Mesothelial cell of epicardium (in vitro differentiated cells): Measurements from ENCODE around the gene UNC93B1. TPM values are rescaled to one million over a fixed set of nuclear protein-coding genes. Genes with fewer than 3 reads are reported as not detected.
"Not testable (repeated sequence)": the region's sequence is repeated elsewhere in the genome, so short reads cannot be mapped to it uniquely, and the experiment has no call there.

ENCODE experiments used
- DNase-seq, 2 experiments: peaks; one replicate each; pipeline ENCODE4 v3.0.0; 2021; ENCODE audit warnings: low spot score in 2 of 2; ENCODE audit not compliant: unreplicated experiment in 2 of 2
- H3K27ac Mint-ChIP-seq: 2 replicates; pipeline ENCODE4 v1.8.0; 2021; ENCODE audit warnings: mixed read lengths
- H3K27me3 Mint-ChIP-seq: 2 replicates; pipeline ENCODE4 v1.8.0; 2021; ENCODE audit warnings: low read depth, mixed read lengths
- H3K36me3 Mint-ChIP-seq: 2 replicates; pipeline ENCODE4 v1.8.0; 2021; ENCODE audit warnings: mixed read lengths
- H3K4me1 Mint-ChIP-seq: 2 replicates; pipeline ENCODE4 v1.8.0; 2021; ENCODE audit warnings: mixed read lengths
- H3K4me3 Mint-ChIP-seq: 2 replicates; pipeline ENCODE4 v1.8.0; 2021; ENCODE audit warnings: mild to moderate bottlenecking, moderate library complexity, mixed read lengths
- H3K9me3 Mint-ChIP-seq: 2 replicates; pipeline ENCODE4 v1.8.0; 2021; ENCODE audit warnings: mixed read lengths
- total RNA-seq: library from RNA; stranded (reverse); gene quantifications from 3 replicates; pipeline ENCODE4 v1.2.1, GENCODE V29; 2021
- TF ChIP-seq, protein P1 (sequence below): fragments of 200-600 bp; sonication (generic); IDR thresholded peaks from one replicate; pipeline ENCODE4 v1.5.0; 2021; ENCODE audit warnings: antibody characterized with exemption; ENCODE audit not compliant: unreplicated experiment

Gene UNC93B1
- total RNA-seq, 1 donor from 2014 or later, result 19.0 TPM

DNA sequence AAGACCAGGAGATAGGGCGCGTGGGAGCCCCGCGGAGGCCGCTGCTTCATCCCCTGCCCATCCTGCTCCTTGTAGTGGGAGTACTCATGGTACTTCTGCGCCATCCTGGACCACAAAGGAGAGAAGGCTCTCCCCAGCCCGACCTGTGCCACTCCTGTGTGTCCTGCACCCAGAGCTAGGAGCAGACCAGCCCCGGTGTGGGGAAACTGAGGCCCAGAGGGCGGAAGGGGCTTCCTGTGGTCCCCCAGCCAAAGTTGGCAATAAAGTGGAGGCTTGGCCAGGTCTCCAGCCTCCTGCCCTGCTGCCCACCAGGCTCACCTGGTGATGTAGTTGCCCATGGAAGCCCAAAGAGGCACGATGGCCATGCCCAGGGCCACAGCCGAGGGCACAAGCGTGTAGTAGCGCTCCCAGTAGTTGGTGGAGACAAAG lies 4.7 kb downstream of the UNC93B1 start:
- Mint-ChIP-seq H3K27me3 (peaks cover 12% of the 10 kb centered on the region), H3K27ac (no peak overlapping the region), H3K36me3 (no peaks in the 10 kb centered on the region), H3K4me3 (no peak overlapping the region), H3K4me1 (peaks cover 14% of the 10 kb centered on the region), H3K9me3 (no peaks in the 10 kb centered on the region)
- TF ChIP-seq, protein P1, sequence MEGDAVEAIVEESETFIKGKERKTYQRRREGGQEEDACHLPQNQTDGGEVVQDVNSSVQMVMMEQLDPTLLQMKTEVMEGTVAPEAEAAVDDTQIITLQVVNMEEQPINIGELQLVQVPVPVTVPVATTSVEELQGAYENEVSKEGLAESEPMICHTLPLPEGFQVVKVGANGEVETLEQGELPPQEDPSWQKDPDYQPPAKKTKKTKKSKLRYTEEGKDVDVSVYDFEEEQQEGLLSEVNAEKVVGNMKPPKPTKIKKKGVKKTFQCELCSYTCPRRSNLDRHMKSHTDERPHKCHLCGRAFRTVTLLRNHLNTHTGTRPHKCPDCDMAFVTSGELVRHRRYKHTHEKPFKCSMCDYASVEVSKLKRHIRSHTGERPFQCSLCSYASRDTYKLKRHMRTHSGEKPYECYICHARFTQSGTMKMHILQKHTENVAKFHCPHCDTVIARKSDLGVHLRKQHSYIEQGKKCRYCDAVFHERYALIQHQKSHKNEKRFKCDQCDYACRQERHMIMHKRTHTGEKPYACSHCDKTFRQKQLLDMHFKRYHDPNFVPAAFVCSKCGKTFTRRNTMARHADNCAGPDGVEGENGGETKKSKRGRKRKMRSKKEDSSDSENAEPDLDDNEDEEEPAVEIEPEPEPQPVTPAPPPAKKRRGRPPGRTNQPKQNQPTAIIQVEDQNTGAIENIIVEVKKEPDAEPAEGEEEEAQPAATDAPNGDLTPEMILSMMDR, result no peak
- no peak for DNase-seq

DNA sequence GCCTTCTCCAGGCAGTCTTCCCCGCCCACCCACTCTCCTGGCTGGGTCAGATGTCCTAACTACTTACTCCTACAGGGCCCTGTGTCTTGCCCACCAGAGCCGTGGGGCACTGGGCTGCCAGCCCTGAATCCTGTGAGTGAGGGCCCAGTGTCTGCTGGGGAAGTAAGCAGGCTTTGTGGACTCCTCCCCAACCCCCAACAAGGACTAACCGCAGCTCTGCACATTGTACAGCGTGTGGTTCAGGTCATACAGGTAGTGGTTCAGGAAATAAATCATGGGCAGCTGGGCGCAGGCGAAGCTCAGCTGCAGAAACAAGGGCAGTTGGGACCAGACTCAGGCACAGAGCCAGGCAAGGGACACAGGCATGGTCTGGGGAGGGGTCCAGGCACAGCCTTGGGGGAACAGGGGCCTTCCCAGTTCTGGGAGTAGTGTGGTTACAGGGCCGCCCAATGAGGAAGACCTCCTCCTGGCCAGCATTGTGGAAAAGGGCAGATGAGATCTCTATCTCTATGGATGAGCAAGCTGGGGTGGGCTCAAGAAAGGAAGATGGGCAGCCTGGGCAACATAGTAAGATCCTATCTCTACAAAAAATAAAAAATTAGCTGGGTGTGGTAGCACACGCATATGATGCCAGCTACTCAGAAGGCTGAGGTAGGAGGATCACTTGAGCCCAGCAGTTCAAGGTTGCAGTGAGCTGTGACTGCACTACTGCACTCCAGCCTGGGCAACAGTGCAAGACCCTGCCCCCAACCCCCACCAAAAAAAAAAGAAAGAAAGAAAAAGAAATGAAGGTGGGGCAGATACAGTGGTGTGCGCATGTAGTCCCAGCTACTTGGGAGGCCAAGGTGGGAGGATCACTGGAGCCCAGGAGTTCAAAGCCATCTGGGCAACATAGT lies 5.5 kb downstream of the UNC93B1 start:
- TF ChIP-seq, protein P1, result no peak
- no peaks in the 10 kb centered on the region for H3K9me3 Mint-ChIP-seq
- DNase-seq, result no peak

DNA sequence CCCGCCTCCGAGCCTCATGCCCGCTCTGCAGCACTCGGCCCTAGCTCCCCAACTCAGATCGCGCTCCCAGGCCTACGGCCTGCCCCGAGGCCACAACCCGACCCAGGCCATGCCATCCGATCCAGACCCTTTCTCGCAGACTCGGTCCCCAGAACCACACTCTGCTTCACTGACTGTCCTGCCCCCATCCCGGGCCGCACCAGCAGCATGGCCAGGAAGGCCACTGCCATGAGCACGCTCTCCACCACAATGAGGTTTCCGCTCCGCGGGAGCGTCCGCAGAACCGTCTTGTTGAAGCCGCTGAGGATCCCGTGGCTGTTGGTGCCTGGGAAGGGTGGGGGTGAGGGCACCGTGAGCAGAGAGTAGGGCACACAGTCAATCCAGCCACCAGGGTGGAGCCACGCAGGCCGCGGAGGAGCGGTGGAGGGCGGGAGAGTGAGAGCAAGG lies 6.4 kb downstream of the UNC93B1 start:
- Mint-ChIP-seq H3K27me3 (peaks cover 21% of the 10 kb centered on the region), H3K4me3 (no peak overlapping the region), H3K4me1 (peaks cover 5% of the 10 kb centered on the region), H3K36me3 (no peaks in the 10 kb centered on the region), H3K9me3 (no peaks in the 10 kb centered on the region), H3K27ac (no peak overlapping the region)
- TF ChIP-seq, protein P1, result no peak
- no peak for DNase-seq

More for the DNA sequence above, 5.5 kb downstream of the UNC93B1 start:
- H3K27me3 Mint-ChIP-seq, result peaks cover 18% of the 10 kb centered on the region
- H3K4me3 Mint-ChIP-seq, result no peak overlapping the region
- no peaks in the 10 kb centered on the region for H3K36me3 Mint-ChIP-seq
- peaks cover 12% of the 10 kb centered on the region for H3K4me1 Mint-ChIP-seq
- no peak overlapping the region for H3K27ac Mint-ChIP-seq

DNA sequence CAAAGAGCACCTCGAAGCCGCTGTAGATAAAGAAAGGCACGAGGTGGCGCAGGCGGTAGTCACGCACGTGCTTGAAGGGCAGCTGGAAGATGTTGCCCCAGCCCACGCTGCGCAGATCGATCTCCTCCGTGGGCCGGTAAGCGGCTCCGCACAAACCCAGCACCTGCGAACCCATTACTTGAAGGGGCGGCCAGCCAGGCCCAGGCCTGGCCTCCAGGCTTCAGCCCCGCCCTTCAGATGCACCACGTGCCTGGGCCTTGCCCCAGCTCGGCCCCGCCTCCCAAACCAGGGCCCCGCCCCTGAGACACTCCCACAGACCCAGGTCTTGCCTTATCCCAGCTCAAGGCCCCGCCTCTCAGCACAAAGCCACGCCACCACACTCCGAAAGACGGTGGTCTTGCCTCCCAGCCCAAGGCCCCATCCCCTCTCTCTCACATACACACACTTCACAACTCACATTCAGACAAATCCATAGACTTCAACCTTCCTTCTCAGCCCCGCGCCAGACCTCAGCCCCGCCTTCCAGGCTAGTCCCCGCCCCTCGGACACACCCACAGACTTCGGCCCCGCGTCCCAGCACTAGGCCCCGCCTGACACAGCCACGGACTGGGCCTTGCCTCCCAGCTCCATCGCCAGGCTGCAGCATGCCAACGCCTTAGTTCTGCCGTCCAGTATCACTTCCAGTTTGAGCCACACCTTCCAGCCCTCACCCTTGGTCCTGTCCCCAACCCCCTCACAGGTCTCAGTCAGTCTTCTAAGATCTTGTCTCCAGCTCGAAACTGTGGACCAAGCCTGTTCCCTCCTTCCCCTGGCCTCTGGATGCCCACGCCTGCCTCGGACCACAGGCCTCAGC lies 7.0 kb downstream of the UNC93B1 start:
- Mint-ChIP-seq H3K4me1 (peaks cover 3% of the 10 kb centered on the region), H3K27me3 (peaks cover 27% of the 10 kb centered on the region), H3K9me3 (no peaks in the 10 kb centered on the region), H3K27ac (no peak overlapping the region), H3K4me3 (peak overlapping the region; percentile 42), H3K36me3 (no peaks in the 10 kb centered on the region)
- DNase-seq, result no peak
- TF ChIP-seq, protein P1, result no peak

DNA sequence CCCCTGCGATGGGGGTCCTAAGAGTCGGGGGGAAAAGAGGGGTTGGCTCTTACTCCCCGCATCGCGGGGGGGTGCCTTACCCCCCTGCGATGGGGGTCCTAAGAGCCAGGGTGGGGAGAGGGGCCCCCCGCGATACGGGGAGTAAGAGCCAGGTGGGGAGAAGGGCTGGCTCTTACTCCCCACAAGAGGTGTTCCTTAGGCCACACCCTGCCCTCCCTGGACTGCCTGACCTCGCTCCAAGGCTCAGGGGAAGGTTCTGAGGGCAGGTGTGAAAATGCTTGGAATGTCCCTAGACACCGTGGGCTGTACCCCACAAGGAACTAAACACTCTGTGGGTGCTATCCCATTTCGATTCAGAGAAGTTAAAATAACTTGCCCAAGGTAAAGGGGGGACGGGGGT lies 7.8 kb downstream of the UNC93B1 start:
- peaks cover 32% of the 10 kb centered on the region for H3K27me3 Mint-ChIP-seq
- H3K4me3 Mint-ChIP-seq, result no peak overlapping the region
- TF ChIP-seq, protein P1, result no peak
- H3K36me3 Mint-ChIP-seq, result no peaks in the 10 kb centered on the region
- H3K27ac Mint-ChIP-seq, result no peak overlapping the region
- no peaks in the 10 kb centered on the region for H3K9me3 Mint-ChIP-seq
- no peak for DNase-seq
- H3K4me1 Mint-ChIP-seq, result peaks cover 4% of the 10 kb centered on the region

DNA sequence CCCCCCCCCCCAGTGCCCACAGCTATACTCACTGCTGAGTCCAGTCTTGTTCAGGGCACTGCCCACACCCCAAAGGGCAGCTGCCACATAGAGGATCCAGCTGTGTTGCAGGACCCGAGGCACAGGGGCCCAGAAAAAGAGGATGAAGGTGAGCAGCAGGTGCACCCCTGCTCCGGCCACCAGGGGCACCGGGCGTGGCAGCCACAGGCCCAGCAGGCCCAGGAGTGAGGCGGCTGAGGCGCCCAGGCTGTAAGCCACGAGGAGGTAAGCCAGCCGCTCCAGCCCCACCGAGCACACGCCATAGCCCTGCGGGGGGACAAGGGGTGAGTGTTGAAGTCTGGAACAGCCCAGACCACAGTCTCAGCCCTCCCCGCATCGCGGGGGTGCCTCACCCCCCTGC lies 8.3 kb downstream of the UNC93B1 start:
- not testable (repeated sequence) for H3K27ac Mint-ChIP-seq, DNase-seq, H3K4me1 Mint-ChIP-seq, H3K9me3 Mint-ChIP-seq, H3K4me3 Mint-ChIP-seq, H3K36me3 Mint-ChIP-seq
- peaks cover 36% of the 10 kb centered on the region for H3K27me3 Mint-ChIP-seq

DNA sequence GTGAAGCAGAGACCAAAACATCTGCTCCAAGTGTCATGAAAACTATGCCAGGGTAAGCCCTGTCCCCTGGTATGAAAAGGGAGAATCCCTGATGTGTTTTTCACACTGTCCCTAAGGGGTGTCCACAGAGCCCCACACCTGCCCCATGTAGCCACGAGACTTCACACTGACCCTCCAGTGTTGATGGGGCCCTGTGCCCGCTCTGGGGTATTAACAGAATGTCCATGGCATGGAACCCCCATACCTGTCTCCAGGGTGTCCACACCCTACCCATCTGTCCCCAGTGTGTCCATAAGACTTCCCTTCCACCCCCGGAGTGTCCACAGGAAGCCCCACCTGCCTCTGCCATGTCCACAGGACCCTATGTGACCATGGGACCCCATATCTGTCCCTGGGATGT lies 8.8 kb downstream of the UNC93B1 start:
- not testable (repeated sequence) for H3K27ac Mint-ChIP-seq, H3K9me3 Mint-ChIP-seq, H3K36me3 Mint-ChIP-seq, H3K4me3 Mint-ChIP-seq, H3K4me1 Mint-ChIP-seq, DNase-seq
- H3K27me3 Mint-ChIP-seq, result peaks cover 38% of the 10 kb centered on the region

DNA sequence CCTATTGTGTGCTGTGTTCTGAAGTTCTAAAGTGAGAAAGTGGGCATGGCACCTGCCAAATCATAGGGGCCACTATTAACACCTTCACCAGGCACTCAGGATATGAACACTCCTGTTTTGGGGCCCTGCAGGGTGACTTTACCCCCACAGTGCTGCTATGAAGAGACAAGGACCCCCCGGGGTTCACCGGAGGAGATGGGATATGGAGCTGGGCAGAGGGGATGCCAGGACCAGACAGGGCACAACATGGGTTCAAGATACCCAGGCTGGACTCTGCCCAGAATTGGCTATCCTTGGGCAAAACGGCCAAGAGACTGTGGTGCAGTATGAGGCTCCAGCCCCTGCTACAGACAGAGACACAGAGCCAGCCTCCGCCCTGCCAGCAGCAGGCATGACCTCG lies 9.5 kb downstream of the UNC93B1 start:
- H3K27ac Mint-ChIP-seq, H3K36me3 Mint-ChIP-seq, H3K4me1 Mint-ChIP-seq, H3K4me3 Mint-ChIP-seq, H3K9me3 Mint-ChIP-seq, DNase-seq: not testable (repeated sequence)
- peaks cover 46% of the 10 kb centered on the region for H3K27me3 Mint-ChIP-seq
